ENCODE results near the gene DENND10. TPM values are rescaled to one million over a fixed set of nuclear protein-coding genes. Genes with fewer than 3 reads are reported as not detected.

DENND10 gene
- total and polyA plus RNA-seq, 2 experiments from 2014 or later, result 41.4 to 41.8 TPM

DNA sequence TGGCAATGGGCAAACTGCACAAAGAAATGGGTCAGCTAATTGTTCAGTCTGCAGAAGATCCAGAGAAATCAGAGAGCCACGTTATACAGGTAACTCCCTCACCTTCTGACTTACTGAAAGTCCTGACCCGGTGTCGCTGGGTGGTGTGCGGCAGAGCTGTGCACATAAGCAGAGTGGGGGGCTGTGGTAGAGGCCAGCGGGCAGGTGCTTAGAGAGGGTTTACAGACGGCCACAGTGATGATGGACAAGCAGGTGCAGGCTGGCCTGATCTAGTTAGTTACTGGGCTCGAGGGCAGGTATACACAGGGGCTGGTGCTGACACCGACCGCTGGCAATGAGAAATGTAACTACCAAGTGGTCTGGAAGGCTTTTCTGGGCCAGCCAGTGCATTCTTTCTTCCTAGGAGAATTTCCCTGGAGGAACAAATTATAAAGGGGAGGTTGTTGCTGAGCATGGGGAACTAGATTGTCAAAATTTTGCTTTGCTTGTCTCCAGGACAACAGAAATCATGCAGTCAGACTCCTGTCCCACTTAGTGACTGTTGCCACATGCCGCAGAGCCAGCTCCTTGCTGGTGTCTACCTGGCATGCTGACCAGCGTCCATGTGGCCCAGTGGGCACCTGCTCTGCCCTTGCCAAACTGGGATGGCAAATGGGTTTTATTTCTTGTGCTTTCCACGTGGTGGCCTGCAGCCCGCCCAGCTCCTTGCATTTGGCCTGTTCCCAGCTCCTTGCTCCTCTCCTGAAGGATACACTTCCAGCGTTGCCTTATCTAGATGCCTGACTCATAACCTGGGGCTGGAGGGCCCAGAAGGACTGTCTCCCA, 28.8 kb downstream of the DENND10 start:
- Histone ChIP-seq H3K4me1 (ENCODE audit: insufficient read depth) (no peaks in the 10 kb centered on the region), H3K27ac (ENCODE audit: low read depth) (no peak overlapping the region), H3K27me3 (ENCODE audit: insufficient read depth) (no peaks in the 10 kb centered on the region), H3K4me3 (no peak overlapping the region), H2AFZ (no peak overlapping the region), H3K9me2 (ENCODE audit: insufficient read depth) (no peaks in the 10 kb centered on the region), H3F3A (replicated peaks; ENCODE audit: low read depth) (no peaks in the 10 kb centered on the region), H3K4me2 (no peak overlapping the region), H3K36me3 (ENCODE audit: insufficient read depth) (peaks cover 29% of the 10 kb centered on the region), H3K79me2 (replicated peaks; ENCODE audit: insufficient read depth) (no peaks in the 10 kb centered on the region), H4K20me1 (replicated peaks; ENCODE audit: insufficient read depth) (no peaks in the 10 kb centered on the region; the same call in 1 of the 2 replicates)
- H3K27ac Mint-ChIP-seq, result no peak overlapping the region; the same call in 1 of the 2 replicates
- no peaks in the 10 kb centered on the region for H3K9me3 Mint-ChIP-seq
- H3K27me3 Mint-ChIP-seq (ENCODE audit: insufficient read depth, low read depth, poor library complexity), result no peaks in the 10 kb centered on the region
- ATAC-seq (no peak), DNase-seq (ENCODE audit: low spot score) (no peak)
- TF ChIP-seq JUNB (IDR thresholded peaks at IDR 0.05; ENCODE audit: unreplicated experiment) (no peak), ZNF331 (CRISPR knock-in tag; IDR thresholded peaks at IDR 0.05; ENCODE audit: low read depth) (no peak), REST (IDR thresholded peaks at IDR 0.05; ENCODE audit: unreplicated experiment) (no peak), NANOG (IDR thresholded peaks at IDR 0.05; ENCODE audit: borderline replicate concordance) (no peak), CREB1 (CRISPR knock-in tag; IDR thresholded peaks at IDR 0.05; ENCODE audit: low read depth) (no peak), EZH2phosphoT487 (IDR thresholded peaks at IDR 0.05; ENCODE audit: unreplicated experiment) (no peak), STAT1 (IDR thresholded peaks at IDR 0.05; ENCODE audit: unreplicated experiment) (no peak), POLR2AphosphoS5 (IDR thresholded peaks at IDR 0.05; ENCODE audit: low read depth) (no peak)
- TF ChIP-seq, protein P1, sequence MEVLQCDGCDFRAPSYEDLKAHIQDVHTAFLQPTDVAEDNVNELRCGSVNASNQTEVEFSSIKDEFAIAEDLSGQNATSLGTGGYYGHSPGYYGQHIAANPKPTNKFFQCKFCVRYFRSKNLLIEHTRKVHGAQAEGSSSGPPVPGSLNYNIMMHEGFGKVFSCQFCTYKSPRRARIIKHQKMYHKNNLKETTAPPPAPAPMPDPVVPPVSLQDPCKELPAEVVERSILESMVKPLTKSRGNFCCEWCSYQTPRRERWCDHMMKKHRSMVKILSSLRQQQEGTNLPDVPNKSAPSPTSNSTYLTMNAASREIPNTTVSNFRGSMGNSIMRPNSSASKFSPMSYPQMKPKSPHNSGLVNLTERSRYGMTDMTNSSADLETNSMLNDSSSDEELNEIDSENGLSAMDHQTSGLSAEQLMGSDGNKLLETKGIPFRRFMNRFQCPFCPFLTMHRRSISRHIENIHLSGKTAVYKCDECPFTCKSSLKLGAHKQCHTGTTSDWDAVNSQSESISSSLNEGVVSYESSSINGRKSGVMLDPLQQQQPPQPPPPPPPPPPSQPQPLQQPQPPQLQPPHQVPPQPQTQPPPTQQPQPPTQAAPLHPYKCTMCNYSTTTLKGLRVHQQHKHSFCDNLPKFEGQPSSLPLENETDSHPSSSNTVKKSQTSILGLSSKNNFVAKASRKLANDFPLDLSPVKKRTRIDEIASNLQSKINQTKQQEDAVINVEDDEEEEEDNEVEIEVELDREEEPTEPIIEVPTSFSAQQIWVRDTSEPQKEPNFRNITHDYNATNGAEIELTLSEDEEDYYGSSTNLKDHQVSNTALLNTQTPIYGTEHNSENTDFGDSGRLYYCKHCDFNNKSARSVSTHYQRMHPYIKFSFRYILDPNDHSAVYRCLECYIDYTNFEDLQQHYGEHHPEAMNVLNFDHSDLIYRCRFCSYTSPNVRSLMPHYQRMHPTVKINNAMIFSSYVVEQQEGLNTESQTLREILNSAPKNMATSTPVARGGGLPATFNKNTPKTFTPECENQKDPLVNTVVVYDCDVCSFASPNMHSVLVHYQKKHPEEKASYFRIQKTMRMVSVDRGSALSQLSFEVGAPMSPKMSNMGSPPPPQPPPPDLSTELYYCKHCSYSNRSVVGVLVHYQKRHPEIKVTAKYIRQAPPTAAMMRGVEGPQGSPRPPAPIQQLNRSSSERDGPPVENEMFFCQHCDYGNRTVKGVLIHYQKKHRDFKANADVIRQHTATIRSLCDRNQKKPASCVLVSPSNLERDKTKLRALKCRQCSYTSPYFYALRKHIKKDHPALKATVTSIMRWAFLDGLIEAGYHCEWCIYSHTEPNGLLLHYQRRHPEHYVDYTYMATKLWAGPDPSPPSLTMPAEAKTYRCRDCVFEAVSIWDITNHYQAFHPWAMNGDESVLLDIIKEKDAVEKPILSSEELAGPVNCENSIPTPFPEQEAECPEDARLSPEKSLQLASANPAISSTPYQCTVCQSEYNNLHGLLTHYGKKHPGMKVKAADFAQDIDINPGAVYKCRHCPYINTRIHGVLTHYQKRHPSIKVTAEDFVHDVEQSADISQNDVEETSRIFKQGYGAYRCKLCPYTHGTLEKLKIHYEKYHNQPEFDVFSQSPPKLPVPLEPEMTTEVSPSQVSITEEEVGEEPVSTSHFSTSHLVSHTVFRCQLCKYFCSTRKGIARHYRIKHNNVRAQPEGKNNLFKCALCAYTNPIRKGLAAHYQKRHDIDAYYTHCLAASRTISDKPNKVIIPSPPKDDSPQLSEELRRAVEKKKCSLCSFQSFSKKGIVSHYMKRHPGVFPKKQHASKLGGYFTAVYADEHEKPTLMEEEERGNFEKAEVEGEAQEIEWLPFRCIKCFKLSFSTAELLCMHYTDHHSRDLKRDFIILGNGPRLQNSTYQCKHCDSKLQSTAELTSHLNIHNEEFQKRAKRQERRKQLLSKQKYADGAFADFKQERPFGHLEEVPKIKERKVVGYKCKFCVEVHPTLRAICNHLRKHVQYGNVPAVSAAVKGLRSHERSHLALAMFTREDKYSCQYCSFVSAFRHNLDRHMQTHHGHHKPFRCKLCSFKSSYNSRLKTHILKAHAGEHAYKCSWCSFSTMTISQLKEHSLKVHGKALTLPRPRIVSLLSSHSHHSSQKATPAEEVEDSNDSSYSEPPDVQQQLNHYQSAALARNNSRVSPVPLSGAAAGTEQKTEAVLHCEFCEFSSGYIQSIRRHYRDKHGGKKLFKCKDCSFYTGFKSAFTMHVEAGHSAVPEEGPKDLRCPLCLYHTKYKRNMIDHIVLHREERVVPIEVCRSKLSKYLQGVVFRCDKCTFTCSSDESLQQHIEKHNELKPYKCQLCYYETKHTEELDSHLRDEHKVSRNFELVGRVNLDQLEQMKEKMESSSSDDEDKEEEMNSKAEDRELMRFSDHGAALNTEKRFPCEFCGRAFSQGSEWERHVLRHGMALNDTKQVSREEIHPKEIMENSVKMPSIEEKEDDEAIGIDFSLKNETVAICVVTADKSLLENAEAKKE (CRISPR knock-in tag; IDR thresholded peaks at IDR 0.05), result no peak
- TF ChIP-seq, protein P2, sequence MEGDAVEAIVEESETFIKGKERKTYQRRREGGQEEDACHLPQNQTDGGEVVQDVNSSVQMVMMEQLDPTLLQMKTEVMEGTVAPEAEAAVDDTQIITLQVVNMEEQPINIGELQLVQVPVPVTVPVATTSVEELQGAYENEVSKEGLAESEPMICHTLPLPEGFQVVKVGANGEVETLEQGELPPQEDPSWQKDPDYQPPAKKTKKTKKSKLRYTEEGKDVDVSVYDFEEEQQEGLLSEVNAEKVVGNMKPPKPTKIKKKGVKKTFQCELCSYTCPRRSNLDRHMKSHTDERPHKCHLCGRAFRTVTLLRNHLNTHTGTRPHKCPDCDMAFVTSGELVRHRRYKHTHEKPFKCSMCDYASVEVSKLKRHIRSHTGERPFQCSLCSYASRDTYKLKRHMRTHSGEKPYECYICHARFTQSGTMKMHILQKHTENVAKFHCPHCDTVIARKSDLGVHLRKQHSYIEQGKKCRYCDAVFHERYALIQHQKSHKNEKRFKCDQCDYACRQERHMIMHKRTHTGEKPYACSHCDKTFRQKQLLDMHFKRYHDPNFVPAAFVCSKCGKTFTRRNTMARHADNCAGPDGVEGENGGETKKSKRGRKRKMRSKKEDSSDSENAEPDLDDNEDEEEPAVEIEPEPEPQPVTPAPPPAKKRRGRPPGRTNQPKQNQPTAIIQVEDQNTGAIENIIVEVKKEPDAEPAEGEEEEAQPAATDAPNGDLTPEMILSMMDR (conservative IDR thresholded peaks at IDR 0.05; ENCODE audit: low read depth in 2 of 2), result no peak
- peaks cover 57% of the 10 kb centered on the region for H3K36me3 Mint-ChIP-seq (ENCODE audit: low read depth)
- no peaks in the 10 kb centered on the region for H3K4me1 Mint-ChIP-seq
- H3K4me3 Mint-ChIP-seq, result no peak overlapping the region

Measured in GM23338 (cell line).